Nucleus accumbens (tissue), 56 donors: ENCODE results near the gene ENTPD5.

ENCODE experiments used
- DNase-seq, 56 donors: peaks; one replicate each; lab custom pipeline; 2025; lab: John Stamatoyannopoulos, UW

ENTPD5 gene

GRCh38 chr14:74018586-74019407, at the start of gene ENTPD5, which contains the start of gene BBOF1:
Gene ENTPD5, minus strand, starts transcription at chr14:74019288. Its CDS starts 31,186 bp downstream, at chr14:73988102.
Gene BBOF1, plus strand, starts transcription at chr14:74019349. Its CDS starts 130 bp downstream, at chr14:74019479.
- peak; percentile 20 to 94 (median 78) for DNase-seq

GRCh38 chr14:74065746-74066575, 46.9 kb upstream of the ENTPD5 start:
- DNase-seq, result no peak

- no peak for DNase-seq
Measured at GRCh38 chr14:74064883-74065282, 45.8 kb upstream of the ENTPD5 start.

- no peak for DNase-seq
Measured at GRCh38 chr14:74064426-74064825, 45.3 kb upstream of the ENTPD5 start.

- DNase-seq, result no peak
Measured at GRCh38 chr14:74062809-74063150, 43.7 kb upstream of the ENTPD5 start.

- DNase-seq, result no peak
Measured at GRCh38 chr14:74049876-74050495, 30.9 kb upstream of the ENTPD5 start.

GRCh38 chr14:74048281-74048680, 29.2 kb upstream of the ENTPD5 start:
- no peak for DNase-seq

- no peak for DNase-seq
Measured at GRCh38 chr14:74045522-74045921, 26.4 kb upstream of the ENTPD5 start.

GRCh38 chr14:74042296-74042695, 23.2 kb upstream of the ENTPD5 start:
- DNase-seq, result no peak

GRCh38 chr14:74038020-74038859, 19.2 kb upstream of the ENTPD5 start:
- no peak for DNase-seq

GRCh38 chr14:74035556-74035955, 16.5 kb upstream of the ENTPD5 start:
- DNase-seq, result no peak

- DNase-seq, result no peak
Measured at GRCh38 chr14:74034572-74034971, 15.5 kb upstream of the ENTPD5 start.

GRCh38 chr14:74029136-74029535, 10.0 kb upstream of the ENTPD5 start:
- DNase-seq, result no peak

- no peak for DNase-seq
Measured at GRCh38 chr14:74022346-74022745, 3.3 kb upstream of the ENTPD5 start.

- no peak for DNase-seq
Measured at GRCh38 chr14:74019408-74020137, 485 bp upstream of the ENTPD5 start.

GRCh38 chr14:74018174-74018585, 908 bp downstream of the ENTPD5 start:
- DNase-seq, result no peak

- DNase-seq, result no peak
Measured at GRCh38 chr14:74015963-74016362, 3.1 kb downstream of the ENTPD5 start.

- DNase-seq, result no peak
Measured at GRCh38 chr14:74015176-74015575, 3.9 kb downstream of the ENTPD5 start.

GRCh38 chr14:74014299-74014698, 4.8 kb downstream of the ENTPD5 start:
- no peak for DNase-seq
